Liver (tissue), 3 donors: ENCODE data around the gene SEC14L6.
A peak's percentile ranks its signal among the peaks of the same experiment; 100 is the strongest.

Experiments
- GABPA ChIP-seq, 2 donors: IDR thresholded peaks in 1 of 2; conservative IDR thresholded peaks in 1 of 2; 2 replicates each; pipeline ENCODE4 v1.6.1; 2016; ENCODE audit warnings: antibody characterized with exemption in 2 of 2, mild to moderate bottlenecking in 1 of 2, moderate library complexity in 1 of 2
- JUND ChIP-seq, 2 donors: IDR thresholded peaks; 2 replicates each; pipeline ENCODE4 v1.6.1; 2016; ENCODE audit warnings: antibody characterized with exemption in 2 of 2
- RAD21 ChIP-seq, 2 donors: IDR thresholded peaks; 2 replicates each; pipeline ENCODE4 v1.6.1; 2016; ENCODE audit warnings: antibody characterized with exemption in 2 of 2, mild to moderate bottlenecking in 2 of 2
- RXRA ChIP-seq, 2 donors: IDR thresholded peaks; 2 replicates each; pipeline ENCODE4 v1.6.1; 2017 to 2018; ENCODE audit warnings: antibody characterized with exemption in 2 of 2, mild to moderate bottlenecking in 1 of 2
- SP1 ChIP-seq: IDR thresholded peaks from 2 replicates; pipeline ENCODE4 v1.6.1; 2018; ENCODE audit warnings: antibody characterized with exemption, mild to moderate bottlenecking
- TAF1 ChIP-seq: conservative IDR thresholded peaks from 2 replicates; pipeline ENCODE4 v1.6.1; 2016; ENCODE audit warnings: antibody characterized with exemption, mild to moderate bottlenecking
- TF ChIP-seq, protein P1 (sequence below): fragments of 150-350 bp; IDR thresholded peaks from 2 replicates; pipeline ENCODE4 v1.5.1; 2017; ENCODE audit warnings: improper control_type of control experiment, low read depth, low read length; ENCODE audit not compliant: missing input control
- TF ChIP-seq, protein P2 (sequence below): IDR thresholded peaks from 2 replicates; pipeline ENCODE4 v1.6.1; 2016; ENCODE audit warnings: antibody characterized with exemption
- TF ChIP-seq, protein P3 (sequence below): IDR thresholded peaks from 2 replicates; pipeline ENCODE4 v1.6.1; 2016; ENCODE audit warnings: antibody characterized with exemption
- donor health status: healthy.
- donor health status: healthy.

DNA sequence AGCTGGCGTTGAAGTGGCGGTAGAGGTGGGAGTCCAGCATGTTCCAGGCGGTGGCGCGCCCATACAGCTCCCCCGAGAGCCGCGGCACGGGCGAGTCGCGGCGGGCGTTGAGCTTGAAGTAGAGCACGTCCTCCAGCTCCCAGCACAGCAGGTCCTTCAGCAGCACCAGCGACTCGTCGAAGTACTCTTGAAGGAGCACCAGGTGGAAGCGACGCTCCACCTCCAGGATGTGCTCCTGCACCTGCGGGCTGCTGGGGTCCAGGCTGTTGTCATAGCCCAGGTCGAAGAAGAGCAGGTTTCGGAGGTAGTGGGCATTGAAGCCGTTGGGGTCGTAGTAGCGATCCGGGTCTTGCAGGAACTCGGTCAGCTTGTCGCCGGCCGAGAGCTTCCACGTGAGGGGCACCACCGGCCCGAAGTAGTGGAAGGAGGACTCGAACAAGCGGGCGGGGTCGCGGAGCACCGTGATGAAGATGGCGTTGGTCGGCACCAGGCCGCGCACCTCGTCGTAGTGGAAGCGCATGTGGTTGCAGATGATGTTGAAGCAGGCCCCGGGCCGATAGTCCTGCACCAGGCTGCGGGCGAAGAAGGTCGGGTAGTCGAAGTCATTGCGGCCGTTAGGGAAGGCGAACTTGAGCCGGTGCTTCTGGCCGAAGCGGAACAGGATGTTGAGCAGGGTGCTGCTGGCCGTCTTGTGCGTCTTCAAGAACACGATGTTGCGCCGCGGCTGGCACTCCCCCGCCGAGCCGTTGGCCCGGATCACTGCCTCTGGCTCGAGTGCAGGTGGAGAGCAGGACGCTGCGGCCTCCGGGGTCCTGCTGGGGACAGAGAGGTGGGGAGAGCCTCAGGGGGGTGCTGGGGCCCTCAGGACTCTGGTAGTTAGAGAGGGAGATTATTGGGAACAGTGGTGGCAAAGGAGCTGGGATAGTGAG is 9.0 kb upstream of the SEC14L6 start:
- TF ChIP-seq, protein P1, sequence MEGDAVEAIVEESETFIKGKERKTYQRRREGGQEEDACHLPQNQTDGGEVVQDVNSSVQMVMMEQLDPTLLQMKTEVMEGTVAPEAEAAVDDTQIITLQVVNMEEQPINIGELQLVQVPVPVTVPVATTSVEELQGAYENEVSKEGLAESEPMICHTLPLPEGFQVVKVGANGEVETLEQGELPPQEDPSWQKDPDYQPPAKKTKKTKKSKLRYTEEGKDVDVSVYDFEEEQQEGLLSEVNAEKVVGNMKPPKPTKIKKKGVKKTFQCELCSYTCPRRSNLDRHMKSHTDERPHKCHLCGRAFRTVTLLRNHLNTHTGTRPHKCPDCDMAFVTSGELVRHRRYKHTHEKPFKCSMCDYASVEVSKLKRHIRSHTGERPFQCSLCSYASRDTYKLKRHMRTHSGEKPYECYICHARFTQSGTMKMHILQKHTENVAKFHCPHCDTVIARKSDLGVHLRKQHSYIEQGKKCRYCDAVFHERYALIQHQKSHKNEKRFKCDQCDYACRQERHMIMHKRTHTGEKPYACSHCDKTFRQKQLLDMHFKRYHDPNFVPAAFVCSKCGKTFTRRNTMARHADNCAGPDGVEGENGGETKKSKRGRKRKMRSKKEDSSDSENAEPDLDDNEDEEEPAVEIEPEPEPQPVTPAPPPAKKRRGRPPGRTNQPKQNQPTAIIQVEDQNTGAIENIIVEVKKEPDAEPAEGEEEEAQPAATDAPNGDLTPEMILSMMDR: no peak
- no peak for TF ChIP-seq RXRA (IDR thresholded peaks at IDR 0.05)
- TF ChIP-seq JUND (IDR thresholded peaks at IDR 0.05): no peak
- no peak for TF ChIP-seq TAF1
- TF ChIP-seq RAD21 (IDR thresholded peaks at IDR 0.05): peak in 1 of 2 donors; percentile 15
- TF ChIP-seq, protein P2, sequence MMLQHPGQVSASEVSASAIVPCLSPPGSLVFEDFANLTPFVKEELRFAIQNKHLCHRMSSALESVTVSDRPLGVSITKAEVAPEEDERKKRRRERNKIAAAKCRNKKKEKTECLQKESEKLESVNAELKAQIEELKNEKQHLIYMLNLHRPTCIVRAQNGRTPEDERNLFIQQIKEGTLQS: no peak
- TF ChIP-seq SP1: no peak
- TF ChIP-seq GABPA (IDR thresholded peaks at IDR 0.05 in 1 of 2, conservative IDR thresholded peaks at IDR 0.05 in 1 of 2): no peak
- TF ChIP-seq, protein P3, sequence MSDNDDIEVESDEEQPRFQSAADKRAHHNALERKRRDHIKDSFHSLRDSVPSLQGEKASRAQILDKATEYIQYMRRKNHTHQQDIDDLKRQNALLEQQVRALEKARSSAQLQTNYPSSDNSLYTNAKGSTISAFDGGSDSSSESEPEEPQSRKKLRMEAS: no peak
